HL-60/S4 treated with phorbol 12-myristate 13-acetate at 8.2 ng/mL for 4 days and 3 days (cell line): Measurements from ENCODE around the gene BRCA2.
"Not testable (repeated sequence)": the region's sequence is repeated elsewhere in the genome, so short reads cannot be mapped to it uniquely, and the experiment has no call there.

Source experiments
- in situ Hi-C: fragments of 300-500 bp; cut with MboI; formaldehyde crosslinking; loops from 2 replicates; pipeline ENCODE4 v1.15.0; 2022; ENCODE audit warnings: low sequenced_read_pairs

BRCA2 gene

DNA sequence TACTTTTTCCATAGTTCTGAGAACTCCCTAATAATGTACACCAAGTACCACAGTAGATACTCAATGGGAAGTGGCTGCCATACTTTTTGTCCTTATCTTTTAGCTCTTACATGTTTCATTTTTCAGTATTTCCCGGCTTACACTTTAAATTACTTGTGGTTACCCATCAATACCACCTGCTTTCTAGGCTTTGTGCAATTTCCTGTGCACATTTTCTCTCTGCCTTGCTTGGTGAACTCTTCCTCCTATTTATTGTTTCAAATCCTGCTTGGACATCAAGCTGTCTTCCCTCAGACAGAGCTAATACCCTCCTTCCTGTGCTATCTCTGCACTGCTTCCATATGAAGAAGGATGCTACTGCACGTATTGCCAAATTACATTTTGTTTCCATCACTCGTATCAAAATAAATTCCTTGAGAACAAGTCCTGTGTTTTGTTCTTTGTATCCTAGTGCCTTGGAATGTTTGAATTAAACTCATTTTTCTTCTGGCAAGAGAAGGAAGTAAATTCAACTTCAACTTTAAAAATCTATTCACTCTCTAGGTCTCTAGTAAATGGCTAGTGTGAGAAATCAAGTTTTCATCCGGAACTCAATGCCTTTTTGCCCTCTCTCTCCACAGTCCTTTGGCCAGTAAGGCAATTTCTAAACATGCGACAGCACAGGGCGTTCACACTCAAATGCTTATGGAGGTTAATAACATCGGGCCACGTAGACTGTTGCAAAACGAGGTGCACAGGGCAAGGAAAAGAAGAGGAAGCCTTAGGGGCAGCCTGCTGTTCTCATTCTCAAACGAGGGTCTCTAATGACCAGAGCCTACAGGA lies 5.8 kb upstream of the BRCA2 start:
- in situ Hi-C loops = no loop called here

DNA sequence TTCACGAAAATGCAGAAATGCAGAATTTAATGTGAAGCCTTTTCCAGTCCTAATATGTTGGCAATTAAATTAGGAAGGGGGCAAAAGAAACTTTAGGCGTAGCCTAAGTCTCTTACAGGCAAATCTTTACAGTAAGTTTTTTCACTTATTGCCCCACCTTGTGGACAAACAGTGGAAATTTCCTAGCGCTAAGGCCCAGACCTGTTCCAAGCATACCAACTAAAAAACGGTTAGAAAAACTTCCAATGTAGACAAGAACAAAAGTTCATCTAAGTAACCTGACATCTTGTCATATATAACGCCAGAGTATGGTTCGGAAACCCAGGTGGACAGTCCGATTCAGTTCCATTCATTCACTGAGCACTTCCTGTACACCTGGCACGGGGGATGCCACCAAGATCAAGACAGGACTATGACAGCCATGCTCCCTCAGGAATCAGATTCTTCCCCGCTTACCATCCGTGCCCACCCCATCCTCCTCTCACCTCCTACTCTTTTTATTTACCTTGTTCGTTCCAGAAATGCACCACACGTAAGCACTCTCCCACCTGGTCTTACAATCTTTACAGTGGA lies 5.1 kb upstream of the BRCA2 start:
- in situ Hi-C loops = no loop called here

GRCh38 chr13:32311188-32311897 lies 4.0 kb upstream of the BRCA2 start:
- in situ Hi-C loops = no loop called here

GRCh38 chr13:32314271-32315237 lies 754 bp upstream of the BRCA2 start:
- in situ Hi-C loops = no loop called here

DNA sequence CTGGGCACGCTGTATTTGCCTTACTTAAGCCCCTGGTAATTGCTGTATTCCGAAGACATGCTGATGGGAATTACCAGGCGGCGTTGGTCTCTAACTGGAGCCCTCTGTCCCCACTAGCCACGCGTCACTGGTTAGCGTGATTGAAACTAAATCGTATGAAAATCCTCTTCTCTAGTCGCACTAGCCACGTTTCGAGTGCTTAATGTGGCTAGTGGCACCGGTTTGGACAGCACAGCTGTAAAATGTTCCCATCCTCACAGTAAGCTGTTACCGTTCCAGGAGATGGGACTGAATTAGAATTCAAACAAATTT lies 676 bp downstream of the BRCA2 start:
- in situ Hi-C loops = no loop called here

DNA sequence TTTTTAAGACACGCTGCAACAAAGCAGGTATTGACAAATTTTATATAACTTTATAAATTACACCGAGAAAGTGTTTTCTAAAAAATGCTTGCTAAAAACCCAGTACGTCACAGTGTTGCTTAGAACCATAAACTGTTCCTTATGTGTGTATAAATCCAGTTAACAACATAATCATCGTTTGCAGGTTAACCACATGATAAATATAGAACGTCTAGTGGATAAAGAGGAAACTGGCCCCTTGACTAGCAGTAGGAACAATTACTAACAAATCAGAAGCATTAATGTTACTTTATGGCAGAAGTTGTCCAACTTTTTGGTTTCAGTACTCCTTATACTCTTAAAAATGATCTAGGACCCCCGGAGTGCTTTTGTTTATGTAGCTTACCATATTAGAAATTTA lies 1.2 kb downstream of the BRCA2 start:
- in situ Hi-C loops = no loop called here

GRCh38 chr13:32317716-32318465 lies 2.6 kb downstream of the BRCA2 start:
- in situ Hi-C loops = no loop called here

- in situ Hi-C loops = no loop called here
Observed at GRCh38 chr13:32320528-32320927, 5.2 kb downstream of the BRCA2 start.

GRCh38 chr13:32323912-32324311 lies 8.6 kb downstream of the BRCA2 start:
- in situ Hi-C loops = no loop called here

GRCh38 chr13:32330441-32330840 lies 15.1 kb downstream of the BRCA2 start:
- in situ Hi-C loops = no loop called here

DNA sequence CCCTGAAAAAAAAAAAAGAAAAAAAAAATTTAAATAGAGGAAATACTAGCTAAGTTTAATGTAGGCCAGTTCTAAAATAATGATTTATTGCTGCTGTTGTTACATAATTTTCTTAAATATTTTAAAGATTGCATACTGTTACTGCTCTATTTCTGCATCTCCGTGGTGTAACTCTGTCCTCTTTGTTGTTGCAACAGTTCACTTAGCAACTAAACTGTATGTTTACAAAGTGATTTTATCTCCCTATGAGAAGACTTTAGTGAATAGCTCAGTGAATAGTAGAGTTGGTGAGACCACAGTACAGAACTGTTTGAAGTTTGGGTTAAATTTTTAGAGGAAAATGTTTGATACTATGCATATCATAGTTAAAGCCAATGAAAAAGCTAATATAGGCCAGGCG lies 19.4 kb downstream of the BRCA2 start:
- in situ Hi-C loops = no loop called here

DNA sequence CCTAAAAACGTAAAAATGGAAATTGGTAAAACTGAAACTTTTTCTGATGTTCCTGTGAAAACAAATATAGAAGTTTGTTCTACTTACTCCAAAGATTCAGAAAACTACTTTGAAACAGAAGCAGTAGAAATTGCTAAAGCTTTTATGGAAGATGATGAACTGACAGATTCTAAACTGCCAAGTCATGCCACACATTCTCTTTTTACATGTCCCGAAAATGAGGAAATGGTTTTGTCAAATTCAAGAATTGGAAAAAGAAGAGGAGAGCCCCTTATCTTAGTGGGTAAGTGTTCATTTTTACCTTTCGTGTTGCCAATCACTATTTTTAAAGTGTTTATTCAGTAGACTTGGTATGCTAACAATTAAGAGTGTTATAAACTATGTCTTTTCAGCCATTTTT lies 25.6 kb downstream of the BRCA2 start:
- in situ Hi-C loops = no loop called here

DNA sequence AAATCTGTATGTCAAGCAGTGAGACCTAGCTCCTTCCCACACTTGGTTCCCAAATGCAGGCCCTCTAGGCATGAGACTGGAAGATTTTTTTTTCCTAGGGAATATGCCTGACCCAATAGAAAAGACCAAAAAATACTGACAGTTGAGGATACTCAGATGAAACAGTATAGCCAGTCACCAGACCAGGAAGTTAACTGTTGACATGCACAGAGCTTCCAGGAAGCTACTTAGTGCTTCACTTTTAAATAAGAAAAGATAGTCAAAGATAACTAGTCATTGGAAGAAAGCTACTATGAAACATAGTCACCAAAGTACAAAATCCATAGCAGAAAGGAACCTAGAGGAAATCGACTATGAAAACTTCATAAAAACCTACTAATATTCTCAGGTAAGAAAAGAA lies 32.3 kb downstream of the BRCA2 start:
- in situ Hi-C loops = no loop called here

- in situ Hi-C loops = not testable (repeated sequence)
Observed at GRCh38 chr13:32350839-32351441, 35.6 kb downstream of the BRCA2 start.

GRCh38 chr13:32354040-32354439 lies 38.7 kb downstream of the BRCA2 start:
- in situ Hi-C loops = no loop called here

GRCh38 chr13:32355935-32356334 lies 40.6 kb downstream of the BRCA2 start:
- in situ Hi-C loops = not testable (repeated sequence)

DNA sequence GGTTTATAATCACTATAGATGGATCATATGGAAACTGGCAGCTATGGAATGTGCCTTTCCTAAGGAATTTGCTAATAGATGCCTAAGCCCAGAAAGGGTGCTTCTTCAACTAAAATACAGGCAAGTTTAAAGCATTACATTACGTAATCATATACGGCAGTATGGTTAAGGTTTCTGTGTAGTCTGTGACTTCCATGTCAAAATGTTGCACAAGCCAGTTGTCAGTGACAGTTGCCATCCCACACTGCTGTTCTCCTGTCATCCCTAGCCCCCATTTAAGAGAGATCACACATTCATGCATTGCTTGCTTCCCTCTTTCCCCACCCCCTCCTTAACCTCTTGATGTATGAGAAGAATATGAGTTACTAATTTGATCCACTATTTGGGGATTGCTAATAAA lies 47.3 kb downstream of the BRCA2 start:
- in situ Hi-C loops = no loop called here

DNA sequence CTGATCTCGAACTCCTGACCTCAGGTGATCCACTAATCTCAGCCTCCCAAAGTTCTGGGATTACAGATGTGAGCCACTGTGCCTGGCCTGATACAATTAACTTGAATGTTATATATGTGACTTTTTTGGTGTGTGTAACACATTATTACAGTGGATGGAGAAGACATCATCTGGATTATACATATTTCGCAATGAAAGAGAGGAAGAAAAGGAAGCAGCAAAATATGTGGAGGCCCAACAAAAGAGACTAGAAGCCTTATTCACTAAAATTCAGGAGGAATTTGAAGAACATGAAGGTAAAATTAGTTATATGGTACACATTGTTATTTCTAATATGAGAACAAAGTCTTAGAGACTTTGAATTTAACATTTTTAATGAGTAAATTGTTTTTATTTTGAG lies 55.5 kb downstream of the BRCA2 start:
- in situ Hi-C loops = no loop called here

GRCh38 chr13:32376642-32377415 lies 61.5 kb downstream of the BRCA2 start:
- in situ Hi-C loops = no loop called here
